K562 (cell line): ENCODE results near the gene ADIPOR1. TPM values are rescaled to one million over a fixed set of nuclear protein-coding genes. Genes with fewer than 3 reads are reported as not detected.

Experiments
- ARID4B ChIP-seq: sonication (generic); formaldehyde crosslinking; IDR thresholded peaks from 2 replicates; pipeline ENCODE4 v1.8.0; 2022; ENCODE audit warnings: mild to moderate bottlenecking, missing genetic modification reagents
- ATF6 ChIP-seq: sonication (generic); formaldehyde crosslinking; IDR thresholded peaks from 2 replicates; pipeline ENCODE4 v1.4.0; 2020; ENCODE audit warnings: mild to moderate bottlenecking, missing genetic modification reagents
- EGR1 ChIP-seq: fragments of 450-650 bp; conservative IDR thresholded peaks from 2 replicates; pipeline ENCODE4 v1.6.1; 2017; ENCODE audit warnings: mild to moderate bottlenecking
- FOSL1 ChIP-seq: fragments of 200-800 bp; sonication (Bioruptor generic); conservative IDR thresholded peaks from 2 replicates; pipeline ENCODE4 v1.6.1; 2016; ENCODE audit warnings: missing genetic modification characterization, missing compliant biosample characterization
- HEY1 ChIP-seq: fragments of 250-450 bp; sonication (Bioruptor Pico); IDR thresholded peaks from 2 replicates; pipeline ENCODE4 v1.5.0; 2020; ENCODE audit warnings: mild to moderate bottlenecking, moderate library complexity, borderline replicate concordance
- HNRNPUL1 ChIP-seq: fragments of 200-400 bp; formaldehyde crosslinking; IDR thresholded peaks from 2 replicates; pipeline ENCODE4 v1.6.1; 2017; ENCODE audit warnings: low read length
- KLF10 ChIP-seq: fragments of 250-450 bp; sonication (Bioruptor Pico); IDR thresholded peaks from 2 replicates; pipeline ENCODE4 v1.6.1; 2021; ENCODE audit warnings: matching md5 sums
- MTA3 ChIP-seq: fragments of 450-650 bp; formaldehyde crosslinking; IDR thresholded peaks from 2 replicates; pipeline ENCODE4 v1.6.1; 2017; ENCODE audit warnings: mild to moderate bottlenecking, borderline replicate concordance
- NCOA2 ChIP-seq, 2 experiments: fragments of 450-650 bp; IDR thresholded peaks; 2 replicates each; pipeline ENCODE4 v1.6.1; 2018; ENCODE audit warnings: mild to moderate bottlenecking in 2 of 2, moderate library complexity in 1 of 2; ENCODE audit not compliant: partially characterized antibody in 2 of 2
- NFRKB ChIP-seq: fragments of 450-650 bp; IDR thresholded peaks from 2 replicates; pipeline ENCODE4 v1.6.1; 2016; ENCODE audit warnings: low read depth
- RBBP5 ChIP-seq: fragments of 200-600 bp; sonication (generic); IDR thresholded peaks from 2 replicates; pipeline ENCODE4 v1.6.1; 2012; ENCODE audit warnings: borderline replicate concordance, mild to moderate bottlenecking, low read length, control low read depth, inconsistent platforms; ENCODE audit not compliant: insufficient read depth, poor library complexity, severe bottlenecking
- RBM25 ChIP-seq: fragments of 200-400 bp; formaldehyde crosslinking; IDR thresholded peaks from 2 replicates; pipeline ENCODE4 v1.6.1; 2018; ENCODE audit warnings: low read length, low read depth, moderate library complexity; ENCODE audit not compliant: severe bottlenecking
- SMARCA5 ChIP-seq: fragments of 450-650 bp; IDR thresholded peaks from 2 replicates; pipeline ENCODE4 v1.6.1; 2016
- SNAPC5 ChIP-seq: fragments of 250-450 bp; sonication (Bioruptor Pico); IDR thresholded peaks from 2 replicates; pipeline ENCODE4 v1.8.0; 2021; ENCODE audit warnings: moderate library complexity, mild to moderate bottlenecking, inconsistent platforms
- TFAM ChIP-seq: fragments of 250-450 bp; sonication (Bioruptor Pico); conservative IDR thresholded peaks from 2 replicates; pipeline ENCODE4 v1.5.0; 2021; ENCODE audit warnings: mild to moderate bottlenecking, moderate library complexity
- ZFPM2 ChIP-seq: fragments of 250-450 bp; sonication (Bioruptor Pico); IDR thresholded peaks from 2 replicates; pipeline ENCODE4 v1.5.1; 2022; ENCODE audit warnings: mild to moderate bottlenecking
- ZNF584 ChIP-seq: fragments of 200-800 bp; sonication (Bioruptor generic); IDR thresholded peaks from 2 replicates; pipeline ENCODE4 v1.6.1; 2016; ENCODE audit warnings: low read depth, mild to moderate bottlenecking, missing genetic modification characterization, missing compliant biosample characterization
- polyA plus RNA-seq, 8 experiments: library from polyadenylated mRNA; depleted of rRNA in 4 of 8; stranded (reverse) in 5 of 8; unstranded in 3 of 8; fragments of >200 nt; fragmentation: Nextera tagmentation in 2 of 8; fragmentation: Illumina TruSeq in 1 of 8; extraction: Ambion mirVana in 2 of 8; extraction: Trizol in 1 of 8; gene quantifications; 2 replicates each; pipeline versions ENCODE4 v1.2.1 to v1.2.3, GENCODE V29; 2011 to 2014; ENCODE audit warnings: inconsistent platforms in 1 of 8, missing spikeins in 1 of 8
- total RNA-seq, 7 experiments: library from RNA; depleted of rRNA in 6 of 7; stranded (reverse); fragments of >200 nt in 6 of 7; fragmentation: Illumina TruSeq in 2 of 7; extraction: Trizol in 2 of 7; gene quantifications; 2 replicates each; pipeline versions ENCODE4 v1.2.1 to v1.2.3, GENCODE V29; 2011 to 2021; ENCODE audit warnings: low replicate concordance in 1 of 7

ADIPOR1 gene
- total and polyA plus RNA-seq, 9 of the 15 experiments (the other 6 are each of a cell fraction or from before 2014, with no cell fraction given): 29.0 to 217 (median 100) TPM

GRCh38 chr1:202926581-202927491, 31.3 kb downstream of the ADIPOR1 start, which contains the start of gene KLHL12 (continued):
- TF ChIP-seq HEY1 (CRISPR knock-in tag): no peak
- peak; percentile 82 for TF ChIP-seq EGR1
- no peak for TF ChIP-seq HNRNPUL1
- no peak for TF ChIP-seq TFAM (CRISPR knock-in tag)
- peak; percentile 95 for TF ChIP-seq MTA3
- peak; percentile 71; the same call in 1 of the 2 replicates for TF ChIP-seq ZFPM2 (CRISPR knock-in tag)
- TF ChIP-seq SMARCA5: peak; percentile 84
- no peak for TF ChIP-seq ZNF584 (CRISPR knock-in tag)
- TF ChIP-seq ATF6 (CRISPR knock-in tag): peak; percentile 81
- peak; percentile 64 for TF ChIP-seq FOSL1 (tag)
- TF ChIP-seq NCOA2 (IDR thresholded peaks at IDR 0.05; ENCODE audit: partially characterized antibody in 2 of 2): no peak
- TF ChIP-seq NFRKB: no peak; the same call in 1 of the 2 replicates
- TF ChIP-seq ARID4B (CRISPR knock-in tag): peak; percentile 99
- no peak for TF ChIP-seq RBM25
- no peak for TF ChIP-seq KLF10
- TF ChIP-seq RBBP5: peak; percentile 91
- TF ChIP-seq SNAPC5 (CRISPR knock-in tag): no peak
